UCSD-AML1 (cell line): ENCODE measurements around the gene COL1A2.

Experiments used
- DNase-seq: peaks from one replicate; lab custom pipeline; 2025; ENCODE audit not compliant: unreplicated experiment; lab: John Stamatoyannopoulos, UW

The COL1A2 gene

GRCh38 chr7:94409200-94409948 lies 14.7 kb downstream of the COL1A2 start:
- DNase-seq: no peak

- DNase-seq: no peak
These were observed 15.9 kb downstream of the COL1A2 start for GRCh38 chr7:94410413-94411187.

- DNase-seq: no peak
These were observed 16.4 kb downstream of the COL1A2 start for GRCh38 chr7:94411188-94411466.

- DNase-seq: no peak
These were observed 18.1 kb downstream of the COL1A2 start for GRCh38 chr7:94412762-94413322.

- DNase-seq: no peak
These were observed 19.8 kb downstream of the COL1A2 start for GRCh38 chr7:94414481-94414880.

GRCh38 chr7:94414980-94415379 lies 20.3 kb downstream of the COL1A2 start:
- no peak for DNase-seq

- DNase-seq: no peak
These were observed 22.6 kb downstream of the COL1A2 start for GRCh38 chr7:94417306-94417705.

GRCh38 chr7:94417901-94418300 lies 23.2 kb downstream of the COL1A2 start:
- no peak for DNase-seq

GRCh38 chr7:94418851-94419250 lies 24.2 kb downstream of the COL1A2 start:
- no peak for DNase-seq

GRCh38 chr7:94420328-94420727 lies 25.6 kb downstream of the COL1A2 start:
- no peak for DNase-seq

GRCh38 chr7:94421681-94422080 lies 27.0 kb downstream of the COL1A2 start:
- DNase-seq: no peak

- DNase-seq: no peak
These were observed 27.4 kb downstream of the COL1A2 start for GRCh38 chr7:94422136-94422535.

- DNase-seq: no peak
These were observed 28.2 kb downstream of the COL1A2 start for GRCh38 chr7:94422827-94423460.

- DNase-seq: no peak
These were observed 29.4 kb downstream of the COL1A2 start for GRCh38 chr7:94423863-94424735.

GRCh38 chr7:94425546-94425945 lies 30.9 kb downstream of the COL1A2 start:
- DNase-seq: no peak

- DNase-seq: no peak
These were observed 32.5 kb downstream of the COL1A2 start for GRCh38 chr7:94426980-94427875.

- DNase-seq: no peak
These were observed 34.5 kb downstream of the COL1A2 start for GRCh38 chr7:94429153-94429552.

- no peak for DNase-seq
These were observed 36.5 kb downstream of the COL1A2 start for GRCh38 chr7:94431176-94431575.

- DNase-seq: no peak
These were observed 37.1 kb downstream of the COL1A2 start for GRCh38 chr7:94431619-94432280.
